ENCODE data around the gene UCP2.
"Not testable (repeated sequence)": the region's sequence is repeated elsewhere in the genome, so short reads cannot be mapped to it uniquely, and the experiment has no call there.

Gene UCP2

DNA sequence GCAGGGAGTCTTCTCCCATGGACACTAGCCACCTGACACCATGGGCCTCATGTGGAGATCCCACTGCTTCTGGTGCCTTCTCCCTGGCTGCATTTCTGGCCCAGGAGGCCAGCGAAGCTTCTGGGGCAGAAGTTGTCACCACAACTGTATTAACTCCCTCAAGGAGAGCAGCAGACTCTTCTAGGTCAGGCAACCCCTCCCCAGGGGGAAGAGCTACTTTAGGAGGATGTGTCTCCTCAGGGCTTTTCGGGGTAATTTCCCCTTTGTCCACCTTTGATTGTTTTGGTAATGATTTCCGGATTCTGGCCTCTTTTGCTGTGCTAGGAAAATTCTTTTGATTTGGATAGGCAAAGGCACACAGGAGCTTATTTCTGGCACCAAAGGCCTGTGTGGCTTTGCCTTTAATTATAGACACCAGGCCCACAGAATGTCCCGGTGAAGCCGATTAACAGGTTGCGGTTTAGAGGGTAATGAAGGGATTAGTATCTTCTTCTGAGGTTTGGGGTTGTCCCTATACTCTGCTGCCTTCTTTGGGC lies 8.9 kb upstream of the UCP2 start:
- DNase-seq: no peak

DNA sequence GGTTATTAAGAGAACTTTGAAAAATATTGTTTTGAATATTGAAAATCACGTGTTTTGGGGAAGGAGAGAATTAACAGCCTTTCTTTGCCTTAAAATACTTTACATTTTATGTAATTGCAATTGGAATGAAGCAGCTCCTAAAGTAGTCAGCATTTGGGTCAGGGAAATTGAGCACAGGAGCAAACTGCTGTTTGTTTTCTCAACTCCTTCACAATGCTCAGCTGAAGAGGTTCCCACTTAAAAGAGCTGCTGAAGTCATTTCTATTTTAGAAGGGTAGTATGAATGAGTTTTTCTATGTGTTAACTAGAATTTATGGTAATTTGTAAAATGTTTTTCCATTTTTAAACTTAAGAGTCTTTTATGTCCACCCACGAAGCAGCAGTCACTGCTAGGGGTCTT lies 8.1 kb upstream of the UCP2 start:
- DNase-seq: no peak

DNA sequence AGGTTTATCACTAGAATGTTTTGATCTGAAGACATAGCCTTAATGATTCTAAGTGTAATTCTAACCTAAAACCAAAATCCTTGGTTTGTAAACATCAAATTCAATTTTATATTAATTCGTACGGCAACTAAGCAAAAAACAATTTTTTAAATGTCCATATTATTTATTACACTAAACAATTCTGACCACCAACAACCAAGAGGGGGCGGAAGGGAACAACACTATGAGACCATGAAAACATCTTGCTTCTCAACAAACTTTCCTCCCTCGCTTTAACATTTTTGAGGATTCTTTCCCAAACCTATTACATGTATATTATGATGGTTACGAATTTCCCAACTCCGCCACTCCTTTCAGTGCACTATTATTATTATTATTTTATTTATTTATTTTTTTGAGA lies 6.5 kb upstream of the UCP2 start:
- peak in 1 of 2 donors; percentile 50 for DNase-seq

DNA sequence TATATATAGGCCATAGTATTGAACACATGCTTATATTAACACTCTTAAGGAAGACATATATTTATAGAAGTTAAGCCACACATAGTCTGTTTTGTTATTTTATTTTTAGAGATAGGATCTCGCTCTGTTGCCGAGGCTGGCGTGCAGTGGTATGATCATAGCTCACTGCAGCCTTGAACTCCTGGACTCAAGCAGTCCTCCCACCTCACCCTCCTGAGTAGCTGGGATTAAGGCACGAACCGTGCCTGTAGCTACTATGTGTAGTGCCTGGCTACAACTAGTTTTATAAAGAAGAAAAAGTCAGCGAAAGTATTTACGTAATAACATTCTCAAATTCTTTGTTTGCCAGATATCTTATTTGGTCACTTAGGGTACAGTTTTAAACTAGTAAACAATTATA lies 5.6 kb upstream of the UCP2 start:
- no peak for DNase-seq

DNA sequence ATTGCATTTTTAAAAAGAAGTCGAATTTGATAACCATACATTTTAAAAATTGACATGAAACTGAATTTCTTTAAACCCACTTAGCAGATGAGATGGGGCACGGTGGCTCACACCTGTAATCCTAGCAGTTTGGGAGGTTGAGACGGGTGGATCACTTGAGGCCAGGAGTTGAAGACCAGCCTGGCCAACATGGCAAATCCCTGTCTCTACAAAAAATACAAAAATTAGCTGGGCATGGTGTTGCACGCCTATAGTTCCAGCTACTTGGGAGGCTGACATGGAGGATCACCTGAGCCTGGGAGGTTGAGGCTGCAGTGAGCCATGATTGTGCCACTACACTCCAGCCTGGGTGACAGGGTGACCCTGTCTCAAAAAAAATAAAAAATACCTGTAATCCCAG lies 3.0 kb upstream of the UCP2 start:
- not testable (repeated sequence) for DNase-seq

DNA sequence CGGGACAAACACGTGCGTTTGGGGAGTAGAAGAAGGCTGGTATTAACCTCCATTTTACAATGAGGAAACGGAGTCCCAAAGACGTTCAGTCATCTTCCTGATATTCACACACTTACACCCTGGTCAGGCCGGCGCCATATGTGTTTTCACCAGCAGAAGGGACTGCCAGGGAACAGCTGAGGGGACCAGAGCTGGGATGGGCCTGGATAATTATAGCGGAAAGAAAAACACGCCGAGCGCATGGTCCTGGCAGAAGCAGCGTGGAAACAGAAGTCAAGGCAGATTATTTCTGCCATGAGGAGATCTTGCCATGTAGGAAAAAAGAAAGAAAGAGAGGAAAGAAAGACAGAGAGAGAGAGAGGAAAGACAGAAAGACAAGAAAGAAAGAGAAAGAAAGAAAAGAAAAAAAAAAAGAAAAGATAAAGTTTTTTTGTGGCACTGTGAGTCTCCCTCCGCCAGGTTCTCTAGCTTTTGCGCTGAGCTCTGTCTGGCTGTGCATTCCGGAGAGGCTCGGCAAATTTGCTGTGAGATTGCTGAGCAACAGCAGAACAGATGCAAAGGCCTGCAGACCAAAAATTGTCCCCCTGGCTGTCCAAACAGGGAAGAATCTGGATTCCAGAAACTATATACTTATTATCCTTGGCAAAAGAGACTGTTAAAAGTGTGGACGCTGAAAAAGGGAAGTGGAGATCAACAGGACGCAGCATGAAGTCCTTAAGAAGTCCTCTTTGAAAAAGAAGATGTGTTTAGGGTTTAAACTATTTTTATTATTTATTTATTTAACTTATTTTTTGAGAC lies 1.3 kb upstream of the UCP2 start:
- DNase-seq: peak in 1 of 2 donors; percentile 27

DNA sequence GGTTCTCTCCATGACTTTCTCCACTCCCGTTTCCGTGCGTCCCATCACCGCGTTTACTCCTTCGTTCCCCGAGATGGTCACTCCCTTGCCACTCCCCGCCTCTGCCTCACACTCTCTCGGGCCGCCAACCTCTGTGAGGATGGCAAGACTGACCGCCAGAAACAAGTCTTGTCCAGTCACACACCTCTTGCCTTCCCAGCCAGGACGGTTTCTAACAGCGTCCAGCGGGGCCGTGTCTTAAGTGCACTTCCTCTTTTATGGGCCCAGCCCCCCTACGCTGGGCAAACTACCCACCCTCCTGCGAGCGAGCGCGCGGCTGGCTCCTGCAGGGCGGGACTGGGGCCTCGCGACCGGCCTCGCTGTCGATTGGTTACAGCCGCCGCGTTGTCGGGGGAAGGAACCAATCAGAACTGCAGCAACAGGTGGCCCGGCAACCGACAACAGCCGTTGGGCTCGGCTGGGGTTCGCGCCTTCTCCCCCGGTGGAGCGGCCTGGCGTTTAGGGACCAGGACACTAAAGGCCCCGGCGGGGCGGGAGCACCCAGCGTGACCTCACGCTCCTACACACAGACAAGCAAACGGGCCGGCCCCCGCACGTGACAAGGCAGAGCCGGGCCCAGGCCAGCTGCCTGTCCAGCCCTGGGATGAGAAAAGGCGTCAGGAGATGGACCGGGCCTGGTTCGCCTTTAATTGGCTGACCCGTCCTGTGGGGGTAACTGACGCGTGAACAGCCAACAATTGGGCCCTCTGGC lies 522 bp upstream of the UCP2 start:
- peak; percentile 98 for DNase-seq

DNA sequence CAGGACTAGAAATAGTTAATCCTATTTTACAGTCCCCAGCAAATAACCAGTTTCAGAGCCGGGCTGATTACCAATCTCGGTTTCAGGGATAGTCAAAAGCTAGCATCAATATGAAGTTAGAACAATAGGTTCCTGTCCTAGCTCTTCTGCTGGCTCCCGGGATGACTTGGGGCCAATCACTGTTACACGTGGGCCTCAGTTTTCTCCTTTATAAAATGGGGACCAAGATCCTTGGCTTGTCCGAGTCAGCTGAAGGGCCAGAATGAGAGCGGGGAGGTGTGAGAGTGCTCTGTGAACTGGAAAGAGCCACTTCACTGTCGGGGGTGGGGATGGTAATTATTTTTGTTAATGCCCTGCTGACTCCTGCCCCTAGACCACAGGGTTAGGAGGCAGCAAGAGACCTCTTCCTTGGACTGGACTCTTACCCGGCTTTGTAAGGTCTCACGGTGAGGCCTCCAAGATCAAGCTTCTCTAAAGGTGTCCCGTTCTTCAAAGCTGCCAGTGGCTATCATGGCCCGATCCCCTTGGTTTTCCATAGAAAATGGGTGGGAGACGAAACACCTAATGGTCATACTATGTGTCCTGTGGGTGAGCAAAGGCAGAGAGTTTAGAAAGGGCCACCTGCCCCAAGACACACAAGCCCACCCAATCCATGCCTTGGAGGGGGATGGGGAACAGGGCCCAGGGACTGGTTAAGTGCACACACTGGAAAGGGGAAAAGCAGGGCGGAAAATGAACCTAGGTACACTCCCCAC lies 1.4 kb downstream of the UCP2 start:
- DNase-seq: no peak

DNA sequence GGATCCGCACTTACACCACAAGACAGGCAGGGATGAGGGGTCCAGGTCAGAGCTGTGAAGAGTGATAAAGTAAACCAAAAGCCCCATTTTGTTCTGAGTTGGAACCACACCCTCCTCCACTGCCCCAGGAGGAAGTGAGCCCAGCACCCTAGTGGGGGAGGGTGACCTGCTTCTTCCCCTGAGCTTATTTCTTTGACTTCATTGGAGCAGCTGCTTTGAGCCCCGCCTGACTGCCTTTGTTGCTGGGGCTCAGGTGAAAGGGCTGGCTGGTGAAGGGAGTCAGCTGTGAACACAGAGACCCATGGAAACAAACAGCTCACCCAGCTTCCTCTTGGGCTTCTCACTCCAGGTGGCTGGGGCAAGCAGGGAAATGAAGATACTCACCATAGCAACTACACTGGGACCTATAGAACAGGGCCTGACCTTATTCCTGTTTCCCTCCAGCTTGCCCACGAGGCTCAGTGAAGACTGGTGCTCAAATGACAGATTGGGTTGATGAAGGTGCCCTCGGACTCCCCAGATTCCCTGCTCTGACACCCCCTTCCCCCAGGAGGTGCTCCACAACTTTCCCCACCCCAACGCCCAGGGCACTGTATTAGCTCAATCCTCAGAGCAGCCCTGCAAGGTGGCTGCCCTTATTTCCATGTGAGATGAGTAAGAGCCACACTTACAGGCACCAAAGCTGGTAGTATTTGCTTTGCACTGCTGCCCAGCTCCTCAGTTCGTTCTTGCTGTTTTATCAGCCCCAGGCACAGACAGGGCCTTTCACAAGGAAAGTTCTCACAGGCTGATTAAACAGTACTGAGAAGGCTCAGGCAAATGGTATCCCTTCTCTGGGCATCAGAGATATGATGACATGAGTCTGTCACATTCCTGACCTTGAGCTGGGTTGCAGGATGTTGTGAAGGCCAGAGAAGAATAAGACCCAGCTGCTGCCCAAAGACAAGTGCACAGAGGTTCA lies 2.4 kb downstream of the UCP2 start:
- DNase-seq: peak; percentile 63 to 66

DNA sequence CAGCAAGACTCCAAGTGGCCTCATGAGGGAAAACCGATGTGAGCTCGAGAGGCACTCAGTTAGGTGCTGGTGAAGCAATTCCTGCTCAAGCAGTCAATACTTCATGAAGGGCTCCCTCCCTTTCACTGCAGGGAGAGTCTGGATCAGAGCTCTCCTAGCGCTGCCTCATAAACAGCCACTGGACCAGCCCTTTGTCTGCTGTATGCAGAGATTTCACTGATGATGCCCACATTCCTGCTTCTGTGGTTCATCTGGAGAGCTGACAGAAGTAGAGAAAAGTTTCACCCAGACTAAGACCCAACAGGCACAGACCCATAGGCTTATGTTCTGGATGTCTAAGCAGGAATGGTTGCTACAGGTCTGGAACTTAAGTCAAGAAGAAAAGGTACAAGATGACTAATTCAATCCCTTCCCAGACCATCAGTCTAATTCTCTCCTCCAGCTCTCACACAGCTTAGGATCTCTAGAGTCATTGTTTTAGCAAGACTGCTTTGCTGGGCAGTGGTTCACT lies 4.0 kb downstream of the UCP2 start:
- DNase-seq: no peak

DNA sequence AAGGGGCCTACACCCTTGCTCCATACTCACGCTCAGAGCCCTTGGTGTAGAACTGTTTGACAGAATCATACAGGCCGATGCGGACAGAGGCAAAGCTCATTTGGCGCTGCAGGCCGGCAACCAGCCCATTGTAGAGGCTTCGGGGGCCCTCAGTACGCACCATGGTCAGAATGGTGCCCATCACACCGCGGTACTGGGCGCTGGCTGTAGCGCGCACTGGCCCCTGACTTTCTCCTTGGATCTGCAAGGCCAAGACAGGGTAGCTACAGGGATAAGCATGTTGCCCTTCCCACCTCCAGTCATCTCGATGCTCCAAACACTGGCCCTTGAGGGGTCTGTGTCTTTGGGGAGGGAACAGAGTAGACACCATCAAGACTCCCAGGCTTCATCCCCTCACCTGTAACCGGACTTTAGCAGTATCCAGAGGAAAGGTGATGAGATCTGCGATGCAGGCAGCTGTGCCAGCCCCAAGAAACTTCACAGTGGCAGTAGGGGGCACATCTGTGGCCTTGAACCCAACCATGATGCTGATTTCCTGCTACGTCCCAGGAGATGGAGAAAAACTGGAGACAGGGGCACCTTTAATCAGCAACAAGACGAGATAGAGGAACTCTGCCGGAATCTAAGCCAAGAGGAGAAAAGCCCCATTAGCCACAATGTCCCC lies 4.7 kb downstream of the UCP2 start:
- DNase-seq: no peak

DNA sequence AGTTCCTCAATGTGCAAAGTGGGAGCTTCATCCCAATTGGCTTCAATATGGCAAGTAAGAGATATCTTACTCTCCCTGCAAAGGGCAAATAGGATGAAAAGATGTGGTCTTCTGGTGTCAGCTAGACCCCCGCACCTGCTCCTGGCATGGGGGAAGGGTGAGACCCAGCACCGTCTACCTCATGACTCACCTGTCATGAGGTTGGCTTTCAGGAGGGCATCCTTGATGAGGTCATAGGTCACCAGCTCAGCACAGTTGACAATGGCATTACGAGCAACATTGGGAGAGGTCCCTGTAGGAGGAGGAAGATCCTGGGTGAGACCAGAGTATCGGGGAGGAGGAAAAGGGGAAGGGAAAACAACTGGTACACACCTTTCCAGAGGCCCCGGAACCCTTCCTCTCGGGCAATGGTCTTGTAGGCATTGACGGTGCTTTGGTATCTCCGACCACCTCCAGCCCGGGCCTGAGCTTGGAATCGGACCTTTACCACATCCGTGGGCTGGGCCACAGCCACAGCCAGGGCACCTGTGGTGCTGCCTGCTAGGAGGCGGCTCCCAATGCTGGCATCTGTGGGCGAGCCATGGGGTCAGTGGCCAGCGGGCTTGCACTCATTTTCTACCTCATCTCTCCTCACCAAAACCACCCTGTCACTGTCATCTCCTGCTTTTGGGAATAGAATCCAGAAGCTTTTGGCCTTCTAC lies 6.0 kb downstream of the UCP2 start:
- no peak for DNase-seq

DNA sequence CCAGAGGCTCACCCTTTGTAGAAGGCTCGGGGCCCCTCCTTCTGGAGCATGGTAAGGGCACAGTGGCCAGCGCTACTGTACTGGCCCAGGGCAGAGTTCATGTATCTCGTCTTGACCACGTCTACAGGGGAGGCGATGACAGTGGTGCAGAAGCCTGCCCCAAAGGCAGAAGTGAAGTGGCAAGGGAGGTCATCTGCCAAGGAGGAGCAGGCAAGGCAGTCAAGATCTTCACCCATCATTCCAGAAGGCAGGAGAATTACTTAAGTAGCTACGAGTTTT lies 7.2 kb downstream of the UCP2 start:
- no peak for DNase-seq

DNA sequence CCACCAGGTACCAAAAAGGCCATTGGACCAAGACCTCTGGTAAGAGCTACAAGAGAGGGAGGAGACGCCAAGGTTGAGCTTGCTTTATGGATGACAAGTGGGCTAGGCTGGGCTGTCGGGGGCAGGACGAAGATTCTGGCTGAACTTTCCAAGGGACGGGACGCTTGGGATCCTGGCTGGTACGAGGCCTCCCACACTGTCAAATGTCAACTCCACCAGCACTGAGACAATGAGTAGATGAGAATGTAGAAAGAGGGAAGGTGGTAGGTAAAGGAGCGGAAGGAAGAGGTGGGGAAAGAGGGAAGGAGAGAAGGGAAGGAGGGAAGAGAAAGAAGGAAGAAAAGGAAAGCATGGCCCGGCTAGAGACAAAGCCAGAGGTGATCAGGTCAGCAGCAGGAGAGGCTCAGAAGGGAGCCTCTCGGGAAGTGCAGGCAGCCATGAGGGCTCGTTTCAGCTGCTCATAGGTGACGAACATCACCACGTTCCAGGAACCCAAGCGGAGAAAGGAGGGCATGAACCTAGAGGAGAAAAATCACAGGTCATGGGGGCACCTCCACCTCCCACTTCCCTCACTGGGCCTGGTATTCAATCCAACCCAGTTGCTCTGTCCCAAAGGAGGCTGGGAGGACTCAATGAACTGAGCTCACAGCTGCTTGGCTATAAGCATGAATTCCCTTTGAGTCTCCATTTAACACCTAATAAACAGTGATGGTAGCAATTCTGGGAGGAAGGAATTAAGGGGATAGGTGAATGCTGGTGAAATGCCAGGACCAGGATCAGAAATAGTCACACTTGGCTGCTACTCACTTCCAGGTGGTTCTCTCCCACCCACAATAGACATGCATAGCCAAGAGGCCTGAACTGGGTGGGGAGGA lies 7.8 kb downstream of the UCP2 start:
- no peak for DNase-seq

DNA sequence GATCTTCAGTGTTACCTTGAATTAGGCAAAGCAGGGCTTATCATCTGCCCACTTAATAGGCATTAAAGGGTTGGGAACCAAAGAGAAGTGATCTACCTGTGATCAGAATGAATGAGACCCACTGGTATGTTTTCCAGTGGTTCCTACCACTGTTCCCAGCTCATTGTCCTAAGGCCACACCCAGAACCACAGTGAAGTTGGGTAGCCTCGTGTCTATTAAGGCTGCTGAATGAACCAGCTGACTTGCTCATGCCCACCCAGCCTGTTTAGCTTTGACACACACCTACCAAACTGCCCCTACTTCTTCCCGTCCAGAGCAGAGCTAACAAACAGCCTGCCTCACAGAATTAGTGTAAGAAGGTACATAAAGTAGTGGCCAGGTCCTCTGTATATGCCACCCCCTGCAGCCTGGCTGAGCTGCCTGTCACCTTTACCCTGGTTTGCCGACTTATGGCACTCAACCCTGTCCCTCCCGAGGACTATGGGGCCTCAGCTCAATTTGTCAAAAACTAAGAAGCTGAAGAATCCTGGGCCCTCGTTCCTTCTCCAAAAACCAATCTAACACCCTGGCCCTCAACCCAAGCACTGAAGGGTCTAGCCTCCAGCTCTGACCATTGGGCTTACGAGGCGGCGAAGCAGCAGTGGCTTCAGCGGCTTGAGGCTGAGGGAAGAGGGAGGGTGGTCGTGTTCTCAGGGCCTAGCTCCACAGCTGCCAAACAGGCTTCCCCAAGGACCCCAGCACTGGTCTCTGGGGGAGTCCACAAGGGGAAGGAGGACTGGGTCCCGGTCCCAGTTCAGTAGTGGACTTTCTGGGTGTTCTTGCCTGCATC lies 9.8 kb downstream of the UCP2 start:
- DNase-seq: no peak

DNA sequence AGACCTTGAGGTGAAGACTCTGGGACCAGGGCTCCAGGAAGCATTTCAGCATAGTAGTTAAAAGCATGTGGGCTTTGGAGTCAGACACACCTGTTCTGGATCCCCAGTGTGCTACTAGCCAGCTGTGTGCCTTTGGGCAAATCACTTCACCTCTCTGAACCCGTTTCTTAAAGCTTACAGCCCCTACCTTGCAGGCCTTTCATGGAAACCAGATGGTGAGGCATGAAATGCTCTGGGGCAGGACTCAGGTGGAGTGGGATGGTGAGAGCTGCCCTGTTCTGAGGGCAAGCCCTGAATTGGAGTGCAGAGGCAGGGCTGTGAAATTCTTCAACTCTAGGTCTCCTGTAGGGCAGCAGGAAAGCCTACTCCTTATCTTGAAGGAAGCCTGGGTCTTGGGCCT lies 10.5 kb downstream of the UCP2 start:
- no peak for DNase-seq

DNA sequence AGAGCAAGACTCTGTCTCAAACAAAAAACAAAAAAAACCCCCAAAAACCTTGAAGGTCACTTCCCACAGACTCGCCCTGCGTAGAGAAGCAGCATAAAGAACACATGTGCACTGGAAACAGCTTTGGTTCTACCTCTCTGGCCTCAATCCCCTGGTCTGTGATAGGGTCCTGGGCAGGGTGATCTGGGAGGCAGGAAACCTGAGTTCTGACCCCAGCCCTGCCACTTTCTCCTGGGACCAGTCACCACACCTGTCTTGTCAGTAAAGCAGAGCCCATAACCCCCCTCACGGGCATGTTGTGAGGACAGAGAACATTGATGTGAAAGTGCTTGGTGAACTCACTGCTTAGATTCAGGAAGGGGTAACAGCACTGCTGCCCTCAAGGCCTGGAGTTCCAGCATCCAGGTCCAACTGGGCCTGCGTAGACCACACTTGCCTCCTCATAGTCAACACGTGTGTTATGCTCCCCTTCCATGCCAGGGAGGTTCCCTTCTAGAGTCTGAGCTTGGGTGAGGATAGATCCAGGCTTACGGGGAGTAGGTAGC lies 11.4 kb downstream of the UCP2 start:
- peak in 1 of 2 donors; percentile 12 for DNase-seq

DNA sequence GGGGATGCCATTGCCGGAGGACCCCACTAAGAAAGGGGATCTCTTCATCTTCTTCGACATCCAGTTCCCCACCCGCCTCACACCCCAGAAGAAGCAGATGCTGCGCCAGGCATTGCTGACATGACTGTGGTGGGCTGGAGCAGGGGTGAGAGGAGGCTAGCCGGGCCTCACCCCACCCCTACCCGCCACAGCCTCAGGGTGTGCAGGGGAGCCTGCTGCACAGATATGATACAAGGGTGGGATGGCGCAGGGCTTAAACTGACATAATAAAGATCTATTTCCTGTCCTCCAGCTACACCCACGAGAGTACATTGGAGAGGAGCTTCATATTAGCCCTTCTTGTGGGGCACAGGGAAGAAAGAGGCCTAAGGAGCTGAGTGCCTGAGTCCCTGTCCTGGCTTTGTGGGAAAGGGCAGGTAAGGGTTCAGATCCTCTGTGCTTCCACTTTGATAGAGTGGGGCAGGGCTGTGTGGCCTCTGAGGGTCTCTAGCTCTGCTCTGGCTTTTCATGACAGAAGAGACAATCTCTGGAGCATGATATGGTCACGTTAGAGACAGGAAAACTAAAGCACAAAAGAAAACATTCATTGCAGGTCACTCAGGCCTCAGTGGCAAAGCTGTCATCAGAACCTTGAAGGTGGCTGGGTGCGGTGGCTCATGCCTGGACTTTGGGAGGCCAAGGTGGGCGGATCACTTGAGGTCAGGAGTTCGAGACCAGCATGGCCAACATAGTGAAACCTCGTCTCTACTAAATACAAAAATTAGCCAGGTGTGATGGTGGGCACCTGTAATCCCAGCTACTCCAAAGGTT lies 12.4 kb downstream of the UCP2 start:
- no peak for DNase-seq

Data from inflammatory macrophage (primary cell).